Measurements from ENCODE around the gene AQR.
A peak's percentile ranks its signal among the peaks of the same experiment; 100 is the strongest.
"Not testable (repeated sequence)": the region's sequence is repeated elsewhere in the genome, so short reads cannot be mapped to it uniquely, and the experiment has no call there.

The AQR gene

GRCh38 chr15:34969340-34970097 is at the start of gene AQR:
AQR (minus strand) TSS chr15:34969742; CDS start chr15:34969613, 129 bp downstream.
- peak; percentile 98 for DNase-seq

GRCh38 chr15:35014241-35014640 is 44.7 kb upstream of the AQR start:
- no peak for DNase-seq

GRCh38 chr15:35013370-35013769 is 43.8 kb upstream of the AQR start:
- DNase-seq, result peak; percentile 62

DNA sequence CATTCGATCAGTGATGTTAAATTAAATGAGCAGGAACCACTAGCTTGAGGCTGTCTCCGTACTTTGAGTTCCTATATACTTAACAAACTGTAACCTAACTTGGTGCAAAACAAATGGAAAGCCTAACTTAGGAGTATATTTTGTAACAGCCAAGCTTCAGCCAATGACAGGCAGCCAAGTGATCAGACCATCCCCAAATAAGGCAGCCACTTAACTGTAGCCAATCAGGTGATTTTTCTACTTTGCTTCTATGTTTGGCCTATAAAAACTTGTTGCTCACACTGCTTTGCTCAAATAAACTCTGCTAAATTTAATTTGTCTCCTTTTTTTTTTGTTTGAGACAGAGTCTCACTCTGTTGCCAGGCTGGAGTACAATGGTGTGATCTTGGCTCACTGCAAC is 37.9 kb upstream of the AQR start:
- DNase-seq, result no peak

DNA sequence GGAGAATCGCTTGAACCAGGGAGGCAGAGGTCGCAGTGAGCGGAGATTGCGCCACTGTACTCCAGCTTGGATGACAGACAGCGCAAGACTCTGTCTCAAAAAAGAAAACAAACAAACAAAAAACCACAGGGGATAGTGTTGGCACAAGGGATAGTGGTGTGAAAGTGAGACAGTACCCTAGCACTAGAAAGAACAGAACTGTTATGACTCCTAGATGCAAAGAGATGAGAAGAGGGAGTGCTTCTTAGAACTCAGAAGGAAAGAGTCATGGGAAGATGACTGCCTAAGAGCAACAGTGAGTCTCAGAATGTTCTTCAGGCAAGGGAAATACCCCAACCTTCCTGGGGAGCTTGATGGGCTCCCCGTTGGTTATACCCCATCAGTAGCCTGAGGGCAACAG is 36.4 kb upstream of the AQR start:
- no peak for DNase-seq

DNA sequence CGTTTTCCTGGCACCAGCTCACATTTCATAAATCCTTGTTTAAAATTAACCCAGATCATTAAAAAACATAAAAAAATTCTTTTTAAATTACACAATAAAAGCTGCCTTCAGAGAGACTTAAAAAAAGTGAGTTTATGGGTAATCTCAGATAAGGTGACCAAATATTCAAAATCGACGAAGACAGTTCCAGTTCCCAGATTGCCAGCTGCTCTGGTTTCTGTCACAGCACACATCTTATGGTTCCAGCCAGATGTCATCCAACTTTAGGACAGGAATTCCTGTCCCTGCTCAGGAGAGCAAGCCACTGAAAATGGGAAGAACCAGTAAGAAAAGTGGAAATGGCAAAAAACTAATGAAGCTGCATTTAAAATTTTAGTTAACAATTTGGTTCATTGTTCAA is 34.4 kb upstream of the AQR start:
- no peak for DNase-seq

- DNase-seq, result peak; percentile 73
Measured at GRCh38 chr15:35000511-35000910, 31.0 kb upstream of the AQR start.

- no peak for DNase-seq
Measured at GRCh38 chr15:34999906-35000305, 30.4 kb upstream of the AQR start.

- no peak for DNase-seq
Measured at GRCh38 chr15:34994925-34995324, 25.4 kb upstream of the AQR start.

DNA sequence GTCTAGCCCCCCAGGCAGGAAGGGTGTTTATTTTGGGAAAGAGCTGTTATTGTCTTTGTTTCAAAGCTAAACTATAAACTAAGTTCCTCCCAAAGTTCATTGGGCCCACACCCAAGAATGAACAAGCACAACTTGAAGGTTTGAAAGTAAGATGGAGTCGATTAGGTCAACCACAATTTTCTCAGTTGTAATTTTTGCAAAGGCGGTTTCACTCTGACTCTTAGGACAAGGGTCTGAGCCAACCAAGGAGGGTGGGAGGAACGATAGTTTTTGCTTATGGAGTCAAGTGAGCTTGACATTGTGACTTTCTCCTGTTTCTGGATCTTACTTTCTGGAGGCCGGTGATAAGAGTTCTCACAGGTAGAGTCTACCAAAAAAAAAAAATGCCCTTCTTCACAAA is 24.3 kb upstream of the AQR start:
- DNase-seq, result no peak

DNA sequence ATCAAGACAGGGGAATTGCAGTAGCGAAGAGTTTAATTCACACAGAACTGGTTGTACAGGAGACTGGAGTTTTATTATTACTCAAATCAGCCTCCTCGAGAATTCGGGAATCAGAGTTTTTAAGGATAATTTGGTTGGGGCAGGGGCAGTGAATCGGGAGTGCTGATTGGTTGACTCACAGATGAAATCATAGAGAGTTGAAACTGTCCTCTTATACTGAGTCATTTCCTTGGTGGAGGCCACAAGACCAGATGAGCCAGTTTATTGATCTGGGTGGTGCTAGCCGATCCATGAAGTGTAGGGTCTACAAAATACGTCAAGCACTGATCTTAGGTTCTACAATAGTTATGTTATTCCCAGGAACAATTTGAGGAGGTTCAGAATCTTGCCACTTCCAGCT is 23.9 kb upstream of the AQR start:
- peak; percentile 27 for DNase-seq

DNA sequence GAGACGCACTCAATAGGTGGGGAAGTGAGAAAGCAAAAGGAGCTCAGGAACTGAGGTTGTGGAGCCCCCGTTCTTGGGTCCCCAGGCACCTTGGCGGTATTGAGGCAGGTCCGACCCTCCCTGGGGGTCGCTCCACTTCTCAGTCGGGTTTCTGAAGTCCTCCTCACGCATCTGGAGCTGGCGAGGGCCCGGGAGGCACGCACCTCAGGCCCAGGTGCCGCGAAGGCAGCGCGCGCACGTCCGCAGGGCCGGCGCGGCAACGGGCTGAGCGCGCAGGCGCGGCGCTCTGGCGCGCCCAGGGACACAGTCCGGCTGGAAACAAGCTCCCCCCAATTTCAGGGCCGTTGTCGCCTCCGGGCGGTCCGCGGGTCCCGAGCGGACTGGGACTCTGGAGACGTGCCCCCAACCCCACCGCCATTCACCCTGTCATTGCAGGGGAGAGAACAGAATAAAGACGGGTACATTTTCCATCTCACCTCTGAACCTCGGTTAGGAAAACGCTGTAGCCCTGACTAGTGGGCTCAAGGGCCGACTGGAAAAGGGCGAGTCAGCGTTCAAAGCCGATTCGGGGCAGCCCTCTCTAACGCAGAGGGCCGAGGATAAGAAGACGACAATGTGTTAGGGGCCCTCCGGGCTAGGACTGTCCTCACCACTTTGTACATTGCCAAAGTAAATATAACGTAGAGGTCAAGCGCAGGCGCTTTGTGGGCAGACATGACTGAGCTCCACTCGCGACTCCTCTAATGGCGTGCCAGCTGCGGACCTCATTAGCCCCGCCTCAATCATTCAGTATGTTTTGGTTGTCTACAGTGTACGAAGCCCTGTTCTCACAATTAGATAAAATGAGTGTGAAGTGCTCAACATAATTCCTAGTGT is 18.7 kb upstream of the AQR start, which contains the start of gene ZNF770:
ZNF770 (minus strand) TSS at position 261 of the 876 bp plus-strand sequence. CDS start 4,853 bp downstream, outside the sequence.
- DNase-seq, result peak; percentile 74

- no peak for DNase-seq
Measured at GRCh38 chr15:34987609-34988026, 18.1 kb upstream of the AQR start.

- DNase-seq, result peak; percentile 3
Measured at GRCh38 chr15:34986771-34987480, 17.4 kb upstream of the AQR start.

- no peak for DNase-seq
Measured at GRCh38 chr15:34986326-34986725, 16.8 kb upstream of the AQR start.

GRCh38 chr15:34984889-34985630 is 15.5 kb upstream of the AQR start:
- no peak for DNase-seq

DNA sequence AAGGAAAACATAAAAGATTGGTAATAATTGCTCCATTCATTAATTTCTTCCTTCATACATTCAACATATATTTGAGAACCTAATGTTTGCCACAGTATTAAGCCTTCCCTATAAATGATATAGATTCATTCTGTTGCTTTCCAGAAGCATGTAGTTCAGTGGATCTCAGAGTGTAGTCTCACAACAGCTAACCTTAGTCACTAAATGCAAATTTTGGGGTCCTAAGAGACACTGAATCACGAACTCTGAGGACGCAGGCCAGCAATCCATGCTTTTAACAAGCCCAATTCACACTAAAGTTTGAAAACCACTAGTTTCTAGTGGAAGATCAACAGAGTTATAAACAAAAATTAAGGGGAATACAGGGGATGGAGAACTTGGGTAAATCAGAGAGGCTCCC is 7.2 kb upstream of the AQR start:
- DNase-seq, result no peak

- DNase-seq, result no peak
Measured at GRCh38 chr15:34976073-34976472, 6.5 kb upstream of the AQR start.

- DNase-seq, result no peak
Measured at GRCh38 chr15:34973512-34973911, 4.0 kb upstream of the AQR start.

DNA sequence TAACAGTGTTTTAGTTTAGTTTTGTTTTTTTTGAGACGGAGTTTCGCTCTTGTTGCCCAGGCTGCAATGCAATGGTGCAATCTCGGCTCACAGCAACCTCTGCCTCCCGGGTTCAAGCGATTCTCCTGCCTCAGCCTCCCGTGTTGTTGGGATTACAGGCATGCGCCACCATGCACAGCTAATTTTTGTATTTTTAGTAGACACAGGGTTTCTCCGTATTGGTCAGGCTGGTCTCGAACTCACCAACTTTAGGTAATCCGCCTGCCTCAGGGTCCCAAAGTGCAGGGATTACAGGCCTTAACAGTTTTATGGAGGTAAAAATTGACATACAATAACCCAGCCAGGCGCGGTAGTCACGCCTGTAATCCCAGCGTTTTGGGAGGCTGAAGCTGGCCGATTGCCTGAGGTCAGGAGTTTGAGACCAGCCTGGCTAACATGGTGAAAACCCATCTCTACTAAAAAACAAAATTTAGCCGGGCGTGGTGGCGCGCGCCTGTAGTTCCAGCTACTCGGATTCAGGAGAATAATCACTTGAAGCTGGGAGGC is 629 bp upstream of the AQR start:
- DNase-seq, result not testable (repeated sequence)

DNA sequence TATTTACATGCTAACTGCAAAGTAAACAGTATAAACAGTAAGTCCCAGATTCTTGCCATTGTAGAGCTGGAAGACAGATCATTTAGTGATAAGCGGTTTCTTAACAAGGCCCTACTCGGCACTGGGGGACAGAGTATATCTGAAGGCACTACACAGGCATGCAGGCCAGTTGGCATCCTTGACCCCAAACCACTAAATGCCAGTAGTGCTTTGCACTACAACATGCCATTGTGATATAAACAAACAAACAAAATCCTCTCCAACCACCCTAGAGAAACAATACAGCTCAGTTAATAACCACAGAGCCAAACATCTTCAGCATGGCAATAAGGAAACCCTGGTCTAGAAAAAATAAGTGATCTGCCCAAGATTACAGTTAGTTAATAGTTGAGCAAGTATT is 5.3 kb downstream of the AQR start:
- DNase-seq, result no peak

DNA sequence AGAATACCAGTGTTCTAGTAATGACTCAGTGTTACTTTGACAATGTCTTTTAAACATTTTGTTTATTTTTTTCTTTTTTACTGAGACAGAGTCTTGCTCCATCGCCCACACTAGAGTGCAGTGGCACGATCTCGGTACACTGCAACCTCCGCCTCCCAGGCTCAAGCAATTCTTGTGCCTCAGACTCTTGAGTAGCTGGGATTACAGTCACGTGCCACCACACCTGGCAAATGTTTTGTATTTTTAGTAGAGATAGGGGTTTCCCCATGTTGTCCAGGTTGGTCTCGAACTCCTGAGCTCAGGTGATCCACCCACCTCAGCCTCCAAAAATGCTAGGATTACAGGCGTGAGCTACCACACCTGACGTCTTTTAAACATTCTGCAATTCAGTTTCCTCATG is 15.7 kb downstream of the AQR start:
- DNase-seq, result no peak

Data from EL (cell line).